Cardiac atrium fibroblast (primary cell): ENCODE results near the gene CCDC112. TPM values are rescaled to one million over a fixed set of nuclear protein-coding genes. Genes with fewer than 3 reads are reported as not detected.

ENCODE experiments used
- total RNA-seq: library from RNA; depleted of rRNA; stranded (reverse); fragments of >200 nt; gene quantifications from 2 replicates; pipeline ENCODE4 v1.2.3, GENCODE V29; 2015

Gene CCDC112, protein sequence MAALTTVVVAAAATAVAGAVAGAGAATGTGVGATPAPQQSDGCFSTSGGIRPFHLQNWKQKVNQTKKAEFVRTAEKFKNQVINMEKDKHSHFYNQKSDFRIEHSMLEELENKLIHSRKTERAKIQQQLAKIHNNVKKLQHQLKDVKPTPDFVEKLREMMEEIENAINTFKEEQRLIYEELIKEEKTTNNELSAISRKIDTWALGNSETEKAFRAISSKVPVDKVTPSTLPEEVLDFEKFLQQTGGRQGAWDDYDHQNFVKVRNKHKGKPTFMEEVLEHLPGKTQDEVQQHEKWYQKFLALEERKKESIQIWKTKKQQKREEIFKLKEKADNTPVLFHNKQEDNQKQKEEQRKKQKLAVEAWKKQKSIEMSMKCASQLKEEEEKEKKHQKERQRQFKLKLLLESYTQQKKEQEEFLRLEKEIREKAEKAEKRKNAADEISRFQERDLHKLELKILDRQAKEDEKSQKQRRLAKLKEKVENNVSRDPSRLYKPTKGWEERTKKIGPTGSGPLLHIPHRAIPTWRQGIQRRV
- 2.1 and 2.2 TPM in 2 replicates for total RNA-seq

GRCh38 chr5:115296124-115297022 lies at the start of gene CCDC112:
CCDC112 (minus strand) TSS chr5:115296654; CDS start chr5:115296543, 111 bp downstream.

DNA sequence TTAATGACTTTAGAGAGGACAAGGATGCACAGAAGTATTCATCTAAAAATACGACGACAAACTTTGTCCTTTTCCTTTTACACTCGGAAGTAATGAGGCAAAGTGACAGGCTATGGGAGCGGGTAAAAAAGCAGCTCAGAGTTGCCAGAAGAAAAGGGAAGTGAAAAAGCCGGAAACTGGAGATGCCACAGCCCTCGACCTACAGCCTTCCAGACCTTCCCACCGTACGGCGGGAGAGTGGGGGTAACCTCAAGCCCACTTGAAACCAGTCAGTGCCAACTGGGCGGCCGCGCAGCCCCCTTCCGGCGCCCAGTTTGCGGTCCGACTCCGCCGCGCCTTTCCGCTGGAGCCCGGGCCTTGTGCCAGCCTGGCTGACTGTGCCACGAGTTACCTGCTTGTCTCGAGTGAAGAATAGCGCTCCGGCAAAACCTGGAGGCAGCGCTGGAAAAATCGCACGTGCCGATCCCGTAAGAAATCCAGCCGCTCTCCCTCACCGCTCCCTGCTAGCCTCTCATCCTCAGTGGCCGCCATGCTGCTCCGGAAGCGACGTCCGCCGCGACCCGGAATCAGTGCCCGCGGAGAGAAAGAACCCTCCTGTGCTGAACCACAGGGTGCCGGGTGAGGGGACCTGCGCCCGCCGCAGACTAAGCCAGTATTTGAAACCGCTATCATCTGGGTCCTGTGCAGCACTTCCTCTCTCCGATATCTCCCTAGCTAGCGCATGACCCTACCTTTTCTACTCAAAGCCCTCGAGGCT lies 34.0 kb downstream of the CCDC112 start, which contains the start of gene PGGT1B:
Gene PGGT1B (minus strand): TSS at position 557 of the 757 bp plus-strand sequence. CDS start 26 bp downstream, at position 531.

Other genes with a start within 250 kb of the CCDC112 start
- gene TRIM36, start 126.7 kb downstream of the CCDC112 start, total RNA-seq: 0.32 TPM in 1 of 2 replicates, not detected in the other
- 4.2 and 7.2 TPM in 2 replicates for gene PGGT1B, start 33.8 kb downstream of the CCDC112 start, total RNA-seq
- 16.1 and 33.0 TPM in 2 replicates for gene FEM1C, start 248.1 kb upstream of the CCDC112 start, total RNA-seq